ENCODE results near the gene EHHADH. TPM values are rescaled to one million over a fixed set of nuclear protein-coding genes. Genes with fewer than 3 reads are reported as not detected.

EHHADH gene
- total and polyA plus RNA-seq, 4 donors: 2.8 to 11.1 (median 6.3) TPM

GRCh38 chr3:185199671-185200070 is 54.2 kb downstream of the EHHADH start:
- no peak overlapping the region for H3K9ac ChIP-seq (ENCODE audit: insufficient read depth in 1 of 2, low read length in 2 of 2)
- H3K36me3 ChIP-seq (ENCODE audit: control insufficient read depth in 4 of 4, insufficient read depth in 4 of 4, low read length in 4 of 4): peaks cover 0 to 5% (median 2%) of the 10 kb centered on the region in 4 donors
- no peak overlapping the region for H3K27ac ChIP-seq (ENCODE audit: low read depth in 1 of 2, low read length in 1 of 2)
- H3K9me3 ChIP-seq (ENCODE audit: control insufficient read depth in 4 of 4, insufficient read depth in 3 of 4, low read length in 3 of 4): no peaks in the 10 kb centered on the region
- no peaks in the 10 kb centered on the region for H3K27me3 ChIP-seq (ENCODE audit: control insufficient read depth in 3 of 3, insufficient read depth in 3 of 3, low read length in 2 of 3)
- DNase-seq (no peak), ATAC-seq (ENCODE audit: insufficient read depth, low FRiP score) (no peak)
- H3K4me1 ChIP-seq (ENCODE audit: control insufficient read depth in 5 of 5, insufficient read depth in 5 of 5, low read length in 5 of 5): no peaks in the 10 kb centered on the region
- no peak for TF ChIP-seq CTCF (IDR thresholded peaks at IDR 0.05; ENCODE audit: control extremely low read depth, extremely low read depth)
- WGBS, 2 donors: 90 to 92% methylated on average over 5 of the region's 5 CpGs
- no peak overlapping the region for H3K4me3 ChIP-seq

- Histone ChIP-seq H3K27ac (ENCODE audit: low read depth in 1 of 2, low read length in 1 of 2) (no peak overlapping the region), H3K36me3 (ENCODE audit: control insufficient read depth in 4 of 4, insufficient read depth in 4 of 4, low read length in 4 of 4) (peaks cover 0 to 5% (median 1%) of the 10 kb centered on the region in 4 donors), H3K9me3 (ENCODE audit: control insufficient read depth in 4 of 4, insufficient read depth in 3 of 4, low read length in 3 of 4) (no peaks in the 10 kb centered on the region), H3K9ac (ENCODE audit: insufficient read depth in 1 of 2, low read length in 2 of 2) (no peak overlapping the region), H3K27me3 (ENCODE audit: control insufficient read depth in 3 of 3, insufficient read depth in 3 of 3, low read length in 2 of 3) (no peaks in the 10 kb centered on the region), H3K4me1 (ENCODE audit: control insufficient read depth in 5 of 5, insufficient read depth in 5 of 5, low read length in 5 of 5) (no peaks in the 10 kb centered on the region), H3K4me3 (no peak overlapping the region)
- ATAC-seq (ENCODE audit: insufficient read depth, low FRiP score): no peak
- no peak for TF ChIP-seq CTCF (IDR thresholded peaks at IDR 0.05; ENCODE audit: control extremely low read depth, extremely low read depth)
- 95 to 97% methylated on average over 4 of the region's 4 CpGs for WGBS, 2 donors
- DNase-seq: no peak
Measured at GRCh38 chr3:185199206-185199605, 54.6 kb downstream of the EHHADH start.

DNA sequence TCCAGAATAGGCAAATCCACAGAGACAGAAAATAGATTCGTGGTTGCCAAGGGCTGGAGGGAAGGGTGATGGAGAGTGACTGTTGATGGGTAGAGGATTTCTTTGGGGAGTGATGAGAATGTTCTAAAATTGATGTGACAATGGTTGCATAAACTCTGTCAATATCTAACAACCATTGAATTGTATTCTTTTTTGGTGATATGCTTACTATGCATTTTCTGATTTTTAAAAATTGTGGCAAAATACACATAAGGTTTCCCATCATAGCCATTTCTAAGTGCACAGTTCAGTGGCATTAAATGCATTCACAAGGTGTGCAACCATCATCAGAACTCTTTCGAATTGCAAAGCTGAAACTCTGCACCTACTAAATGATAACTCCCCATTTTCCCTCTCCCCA is 56.8 kb downstream of the EHHADH start:
- Histone ChIP-seq H3K9ac (ENCODE audit: insufficient read depth in 1 of 2, low read length in 2 of 2) (no peak overlapping the region), H3K4me1 (ENCODE audit: control insufficient read depth in 5 of 5, insufficient read depth in 5 of 5, low read length in 5 of 5) (no peaks in the 10 kb centered on the region), H3K27ac (ENCODE audit: low read depth in 1 of 2, low read length in 1 of 2) (no peak overlapping the region), H3K27me3 (ENCODE audit: control insufficient read depth in 3 of 3, insufficient read depth in 3 of 3, low read length in 2 of 3) (no peaks in the 10 kb centered on the region), H3K9me3 (ENCODE audit: control insufficient read depth in 4 of 4, insufficient read depth in 3 of 4, low read length in 3 of 4) (no peaks in the 10 kb centered on the region), H3K4me3 (no peak overlapping the region), H3K36me3 (ENCODE audit: control insufficient read depth in 4 of 4, insufficient read depth in 4 of 4, low read length in 4 of 4) (peaks cover 0 to 15% (median 10%) of the 10 kb centered on the region in 4 donors)
- 97% methylated on average over 2 of the region's 2 CpGs for WGBS, 2 donors
- ATAC-seq (ENCODE audit: insufficient read depth, low FRiP score) (no peak), DNase-seq (no peak)
- no peak for TF ChIP-seq CTCF (IDR thresholded peaks at IDR 0.05; ENCODE audit: control extremely low read depth, extremely low read depth)

DNA sequence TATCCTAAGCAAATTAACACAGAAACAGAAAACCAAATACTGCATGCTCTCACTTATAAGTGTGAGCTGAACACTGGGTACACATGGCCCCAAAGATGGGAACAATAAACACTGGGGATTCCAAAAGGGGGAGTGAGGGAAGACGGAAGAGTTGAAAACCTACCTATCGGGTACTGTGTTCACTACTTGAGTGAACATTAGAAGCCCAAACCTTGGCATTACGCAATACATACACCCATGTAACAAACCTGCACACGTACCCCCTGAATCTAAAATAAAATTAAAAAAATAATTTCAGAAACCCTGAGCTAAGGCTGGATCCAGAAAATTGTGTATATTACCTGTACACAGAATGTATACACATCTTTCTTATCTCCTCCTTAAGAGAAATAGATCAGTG is 58.2 kb downstream of the EHHADH start:
- WGBS, 2 donors: 86 to 90% methylated on average over 4 of the region's 4 CpGs
- H3K4me1 ChIP-seq (ENCODE audit: control insufficient read depth in 5 of 5, insufficient read depth in 5 of 5, low read length in 5 of 5): no peaks in the 10 kb centered on the region
- H3K36me3 ChIP-seq (ENCODE audit: control insufficient read depth in 4 of 4, insufficient read depth in 4 of 4, low read length in 4 of 4): peaks cover 0 to 12% (median 9%) of the 10 kb centered on the region in 4 donors
- no peak for TF ChIP-seq CTCF (IDR thresholded peaks at IDR 0.05; ENCODE audit: control extremely low read depth, extremely low read depth)
- no peaks in the 10 kb centered on the region for H3K27me3 ChIP-seq (ENCODE audit: control insufficient read depth in 3 of 3, insufficient read depth in 3 of 3, low read length in 2 of 3)
- H3K9ac ChIP-seq (ENCODE audit: insufficient read depth in 1 of 2, low read length in 2 of 2): no peak overlapping the region
- no peaks in the 10 kb centered on the region for H3K9me3 ChIP-seq (ENCODE audit: control insufficient read depth in 4 of 4, insufficient read depth in 3 of 4, low read length in 3 of 4)
- DNase-seq (no peak), ATAC-seq (ENCODE audit: insufficient read depth, low FRiP score) (no peak)
- no peak overlapping the region for H3K27ac ChIP-seq (ENCODE audit: low read depth in 1 of 2, low read length in 1 of 2)
- no peak overlapping the region for H3K4me3 ChIP-seq

All from lung (tissue), 12 donors.